Lower leg skin (tissue), 3 donors: Measurements from ENCODE around the gene DDX6.

Experiments used
- CTCF ChIP-seq, 3 donors: fragments of 450-650 bp; IDR thresholded peaks; one replicate each; pipeline ENCODE4 v1.5.1; 2016; ENCODE audit warnings: antibody characterized with exemption in 3 of 3, mild to moderate bottlenecking in 3 of 3, moderate library complexity in 2 of 3
- POLR2A ChIP-seq, 2 donors: fragments of 450-650 bp; IDR thresholded peaks; one replicate each; pipeline ENCODE4 v1.6.1; 2016 to 2017; ENCODE audit warnings: antibody characterized with exemption in 2 of 2, mild to moderate bottlenecking in 1 of 2, moderate library complexity in 1 of 2

- TF ChIP-seq CTCF (IDR thresholded peaks at IDR 0.05) (no peak), POLR2A (IDR thresholded peaks at IDR 0.05) (no peak)
Observed at GRCh38 chr11:118744046-118744445, 46.9 kb downstream of the DDX6 start.
